B cell (primary cell): Measurements from ENCODE around the gene KPNA1. TPM values are rescaled to one million over a fixed set of nuclear protein-coding genes. Genes with fewer than 3 reads are reported as not detected.

ENCODE experiments used
- ATAC-seq: fragments of 200-7000 bp; cut with Tn5 transposase; one replicate; pipeline ENCODE4 v1.10.0; 2021; ENCODE audit warnings: low read depth, mild to moderate bottlenecking, moderate number of reproducible peaks, moderate library complexity
- CTCF ChIA-PET: fragments of 350-600 bp; sonication (Branson Sonifier 250); formaldehyde crosslinking; loops from one replicate; lab custom pipeline; 2021; ENCODE audit warnings: antibody characterized with exemption, inconsistent platforms; lab: Charles Lee
- POLR2A ChIA-PET: fragments of 350-600 bp; sonication (Branson Sonifier 250); formaldehyde crosslinking; loops from one replicate; lab custom pipeline; 2021; ENCODE audit warnings: antibody characterized with exemption; lab: Charles Lee
- DNase-seq: peaks from one replicate; pipeline ENCODE4 v3.0.0; 2013
- H2AFZ ChIP-seq: 2 replicates; pipeline ENCODE4 v1.6.1; 2012; ENCODE audit warnings: mild to moderate bottlenecking, low read depth, low read length; ENCODE audit not compliant: insufficient read depth, poor library complexity, severe bottlenecking
- H3K27ac ChIP-seq, 2 donors: 1 replicate in 1 of 2; 2 replicates in 1 of 2; pipeline ENCODE4 v1.5.1; 2012 to 2013; ENCODE audit warnings: low read length in 2 of 2, mild to moderate bottlenecking in 2 of 2, moderate library complexity in 1 of 2
- H3K27me3 ChIP-seq, 4 experiments: fragments of 200-600 bp in 1 of 4; sonication (generic) in 1 of 4; replicated peaks in 1 of 4; 1 replicate in 2 of 4; 2 replicates in 2 of 4; pipeline versions ENCODE4 v1.6.1 to v1.7.0; 2013 to 2016; ENCODE audit warnings: low read length in 3 of 4, mild to moderate bottlenecking in 2 of 4, mixed read lengths in 1 of 4, moderate library complexity in 1 of 4; ENCODE audit not compliant: insufficient read depth in 4 of 4, control insufficient read depth in 3 of 4; ENCODE audit errors: control extremely low read depth in 1 of 4
- H3K36me3 ChIP-seq, 2 experiments: replicated peaks in 1 of 2; 1 replicate in 1 of 2; 2 replicates in 1 of 2; pipeline versions ENCODE4 v1.6.1 to v1.7.1; 2013; ENCODE audit warnings: low read length in 1 of 2; ENCODE audit not compliant: insufficient read depth in 2 of 2, control insufficient read depth in 1 of 2; ENCODE audit errors: control extremely low read depth in 1 of 2, extremely low read depth in 1 of 2
- H3K4me1 ChIP-seq, 2 donors: fragments of 200-600 bp in 1 of 2; sonication (generic) in 1 of 2; 1 replicate in 1 of 2; 2 replicates in 1 of 2; pipeline versions ENCODE4 v1.5.1 to v1.6.1; 2013 to 2017; ENCODE audit warnings: low read length in 2 of 2; ENCODE audit not compliant: control insufficient read depth in 2 of 2, insufficient read depth in 2 of 2
- H3K4me2 ChIP-seq: replicated peaks from 2 replicates; pipeline ENCODE3; 2012; ENCODE audit warnings: mild to moderate bottlenecking, low read depth, low read length; ENCODE audit not compliant: poor library complexity, severe bottlenecking
- H3K4me3 ChIP-seq, 5 experiments: fragments of 200-600 bp in 1 of 5; sonication (generic) in 1 of 5; 1 replicate in 3 of 5; 2 replicates in 2 of 5; pipeline versions ENCODE4 v1.5.1 to v1.7.0; 2011 to 2016; ENCODE audit warnings: low read length in 4 of 5, mild to moderate bottlenecking in 4 of 5, low read depth in 2 of 5, control low read depth in 1 of 5, moderate library complexity in 1 of 5; ENCODE audit not compliant: insufficient read depth in 1 of 5; ENCODE audit errors: control extremely low read depth in 1 of 5, extremely low read depth in 1 of 5
- H3K79me2 ChIP-seq: fragments of 200-600 bp; sonication (generic); one replicate; pipeline ENCODE4 v1.6.0; 2016; ENCODE audit warnings: low read length; ENCODE audit not compliant: control insufficient read depth, insufficient read depth
- H3K9ac ChIP-seq: fragments of 200-600 bp; sonication (generic); 2 replicates; pipeline ENCODE4 v1.6.1; 2017; ENCODE audit warnings: mild to moderate bottlenecking, low read length, moderate library complexity
- H3K9me3 ChIP-seq, 3 donors: one replicate each; pipeline versions ENCODE4 v1.6.1 to v1.7.1; 2013; ENCODE audit warnings: low read length in 2 of 3; ENCODE audit not compliant: control insufficient read depth in 2 of 3, insufficient read depth in 1 of 3; ENCODE audit errors: control extremely low read depth in 1 of 3
- H4K20me1 ChIP-seq: 2 replicates; pipeline ENCODE4 v1.6.0; 2012; ENCODE audit warnings: mild to moderate bottlenecking, low read length; ENCODE audit not compliant: insufficient read depth, control insufficient read depth, poor library complexity, severe bottlenecking
- H3K27ac Mint-ChIP-seq: one replicate; pipeline ENCODE4 v1.8.0; 2021; ENCODE audit warnings: mixed read lengths
- H3K27me3 Mint-ChIP-seq: one replicate; pipeline ENCODE4 v1.8.0; 2021; ENCODE audit warnings: mixed read lengths
- H3K4me1 Mint-ChIP-seq: one replicate; pipeline ENCODE4 v1.8.0; 2021; ENCODE audit warnings: mixed read lengths
- H3K4me3 Mint-ChIP-seq: one replicate; pipeline ENCODE4 v1.8.0; 2021; ENCODE audit warnings: mixed read lengths
- H3K9me3 Mint-ChIP-seq: one replicate; pipeline ENCODE4 v1.8.0; 2022; ENCODE audit warnings: mixed read lengths; ENCODE audit not compliant: insufficient read depth
- EZH2 ChIP-seq: IDR thresholded peaks from 2 replicates; pipeline ENCODE4 v1.6.1; 2012; ENCODE audit warnings: borderline replicate concordance, low read depth, mild to moderate bottlenecking, moderate library complexity, low read length; ENCODE audit not compliant: insufficient read depth, poor library complexity, severe bottlenecking
- WGBS: methylation state at CpG from one replicate; pipeline ENCODE4 v1.1.5; 2013; ENCODE audit warnings: missing lambda C conversion rate; ENCODE audit not compliant: insufficient coverage; 5-methylcytosine and 5-hydroxymethylcytosine counted together
- intact Hi-C: fragments of 100-400 bp; cut with micrococcal nuclease; formaldehyde crosslinking; loops from one replicate; pipeline ENCODE4 v1.10.0; 2022
- polyA plus RNA-seq: library from polyadenylated mRNA; depleted of rRNA; stranded (reverse); fragments of >200 nt; gene quantifications from 2 replicates; pipeline ENCODE4 v1.2.3, GENCODE V29; 2012
- total RNA-seq, 2 donors: library from RNA; stranded (reverse); fragments of 120-200 nt in 1 of 2; gene quantifications; 1 replicate in 1 of 2; 2 replicates in 1 of 2; pipeline versions ENCODE4 v1.2.3 to v1.2.4, GENCODE V29; 2013 to 2022
- TF ChIP-seq, protein P1 (sequence below): fragments of 200-600 bp; IDR thresholded peaks from one replicate; pipeline ENCODE4 v1.8.0; 2022; ENCODE audit warnings: antibody characterized with exemption, mild to moderate bottlenecking

The KPNA1 gene
- total and polyA plus RNA-seq, 2 donors (not counting 1 experiment from before 2014, with no cell fraction given) = 14.9 to 79.4 TPM

DNA sequence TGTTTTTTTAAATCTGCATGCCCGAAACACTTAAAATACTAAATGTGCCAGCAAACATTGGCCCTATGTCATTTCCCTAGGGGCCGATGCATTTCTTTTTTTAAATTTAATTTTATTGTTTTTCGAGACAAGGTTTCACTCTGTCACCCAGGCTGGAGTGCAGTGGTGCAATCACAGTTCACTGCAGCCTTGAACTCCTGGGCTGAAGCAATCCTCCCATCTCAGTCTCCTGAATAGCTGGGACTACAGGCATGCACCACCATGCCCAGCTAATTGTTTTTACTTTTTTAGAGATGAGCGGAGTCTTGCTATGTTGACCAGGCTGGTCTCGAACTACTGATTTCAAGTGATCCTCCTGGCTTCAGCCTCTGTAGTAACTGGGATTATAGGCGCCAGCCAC lies 43.9 kb upstream of the KPNA1 start:
- Mint-ChIP-seq H3K27me3 (no peaks in the 10 kb centered on the region), H3K4me3 (no peak overlapping the region), H3K4me1 (peaks cover 40% of the 10 kb centered on the region), H3K9me3 (no peaks in the 10 kb centered on the region), H3K27ac (no peak overlapping the region)
- peaks cover 21 to 22% of the 10 kb centered on the region in 2 donors for H3K4me1 ChIP-seq
- H3K36me3 ChIP-seq = peaks cover 0 to 55% of the 10 kb centered on the region in 2 experiments
- TF ChIP-seq, protein P1, sequence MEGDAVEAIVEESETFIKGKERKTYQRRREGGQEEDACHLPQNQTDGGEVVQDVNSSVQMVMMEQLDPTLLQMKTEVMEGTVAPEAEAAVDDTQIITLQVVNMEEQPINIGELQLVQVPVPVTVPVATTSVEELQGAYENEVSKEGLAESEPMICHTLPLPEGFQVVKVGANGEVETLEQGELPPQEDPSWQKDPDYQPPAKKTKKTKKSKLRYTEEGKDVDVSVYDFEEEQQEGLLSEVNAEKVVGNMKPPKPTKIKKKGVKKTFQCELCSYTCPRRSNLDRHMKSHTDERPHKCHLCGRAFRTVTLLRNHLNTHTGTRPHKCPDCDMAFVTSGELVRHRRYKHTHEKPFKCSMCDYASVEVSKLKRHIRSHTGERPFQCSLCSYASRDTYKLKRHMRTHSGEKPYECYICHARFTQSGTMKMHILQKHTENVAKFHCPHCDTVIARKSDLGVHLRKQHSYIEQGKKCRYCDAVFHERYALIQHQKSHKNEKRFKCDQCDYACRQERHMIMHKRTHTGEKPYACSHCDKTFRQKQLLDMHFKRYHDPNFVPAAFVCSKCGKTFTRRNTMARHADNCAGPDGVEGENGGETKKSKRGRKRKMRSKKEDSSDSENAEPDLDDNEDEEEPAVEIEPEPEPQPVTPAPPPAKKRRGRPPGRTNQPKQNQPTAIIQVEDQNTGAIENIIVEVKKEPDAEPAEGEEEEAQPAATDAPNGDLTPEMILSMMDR = no peak
- no peak for TF ChIP-seq EZH2
- CTCF ChIA-PET = interaction anchor here (1.0 to 15.3 kb wide), 12 partner anchors 10 to 1011 kb away, joined by 3 to 293 read pairs (median 4); partner anchors contain the start of genes HSPBAP1 and PARP14
- no peak overlapping the region for H3K4me3 ChIP-seq
- H3K9ac ChIP-seq = no peak overlapping the region
- H3K27ac ChIP-seq = no peak overlapping the region
- POLR2A ChIA-PET = interaction anchor here (0.6 kb wide), 1 partner anchor 166 kb away, joined by 3 read pairs; no protein-coding TSS in a partner anchor
- no CpG with 5 or more reads among the region's 6 CpGs for WGBS
- H4K20me1 ChIP-seq = no peaks in the 10 kb centered on the region
- no peak overlapping the region for H2AFZ ChIP-seq
- peaks cover 71% of the 10 kb centered on the region for H3K79me2 ChIP-seq
- no peaks in the 10 kb centered on the region for H3K9me3 ChIP-seq
- no peaks in the 10 kb centered on the region for H3K27me3 ChIP-seq
- DNase-seq (no peak), ATAC-seq (no peak)
- no peak overlapping the region for H3K4me2 ChIP-seq
- intact Hi-C loops = no loop called here

DNA sequence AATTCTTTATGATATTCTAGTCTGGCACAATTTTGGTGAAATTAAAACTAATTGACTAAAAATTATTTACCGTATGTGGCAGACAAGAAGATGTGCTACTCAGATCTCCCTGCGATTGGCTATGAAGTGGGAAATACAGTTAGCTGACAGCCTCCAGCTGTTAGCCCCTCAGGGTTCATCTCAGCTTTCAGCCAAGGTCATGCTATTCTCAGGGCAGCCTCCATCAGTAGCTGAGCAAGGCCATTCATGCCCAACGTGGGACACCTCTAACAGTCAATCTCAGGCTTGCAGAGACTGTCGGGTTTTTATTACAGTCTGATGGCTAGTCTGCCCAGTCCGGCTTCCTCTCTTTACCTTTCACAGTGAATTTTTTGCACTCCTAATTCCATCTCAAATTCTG lies 42.6 kb upstream of the KPNA1 start:
- Histone ChIP-seq H3K9me3 (no peaks in the 10 kb centered on the region), H2AFZ (no peak overlapping the region), H3K9ac (no peak overlapping the region), H3K4me2 (no peak overlapping the region), H3K4me1 (peaks cover 11 to 12% of the 10 kb centered on the region in 2 donors), H3K27me3 (no peaks in the 10 kb centered on the region), H3K36me3 (peaks cover 0 to 62% of the 10 kb centered on the region in 2 experiments), H3K79me2 (peaks cover 59% of the 10 kb centered on the region), H3K4me3 (no peak overlapping the region), H3K27ac (no peak overlapping the region), H4K20me1 (no peaks in the 10 kb centered on the region)
- no peak for DNase-seq
- Mint-ChIP-seq H3K27ac (no peak overlapping the region), H3K9me3 (no peaks in the 10 kb centered on the region), H3K27me3 (no peaks in the 10 kb centered on the region), H3K4me3 (no peak overlapping the region), H3K4me1 (peaks cover 28% of the 10 kb centered on the region)
- ChIA-PET POLR2A (no interaction called here), CTCF (interaction anchor here (0.6 to 15.3 kb wide), 2 partner anchors 57 to 119 kb away, joined by 3 to 293 read pairs; partner anchors contain the start of gene PARP14)
- WGBS = 93% methylated on average over 2 of the region's 5 CpGs
- intact Hi-C loops = no loop called here
- TF ChIP-seq, protein P1 = no peak
- no peak for ATAC-seq
